ENCODE measurements around the gene LHCGR.

- TF ChIP-seq CTCF (IDR thresholded peaks at IDR 0.05; ENCODE audit: low read depth, low read length) (no peak), POLR2A (IDR thresholded peaks at IDR 0.05; ENCODE audit: extremely low read depth, insufficient read length) (no peak), MYC (IDR thresholded peaks at IDR 0.05; ENCODE audit: low read depth, low read length) (no peak)
Measured at GRCh38 chr2:48779019-48779716, 23.6 kb upstream of the LHCGR start.

Measured in NB4 (cell line).